ENCODE data around the gene RCAN1.

RCAN1 gene

DNA sequence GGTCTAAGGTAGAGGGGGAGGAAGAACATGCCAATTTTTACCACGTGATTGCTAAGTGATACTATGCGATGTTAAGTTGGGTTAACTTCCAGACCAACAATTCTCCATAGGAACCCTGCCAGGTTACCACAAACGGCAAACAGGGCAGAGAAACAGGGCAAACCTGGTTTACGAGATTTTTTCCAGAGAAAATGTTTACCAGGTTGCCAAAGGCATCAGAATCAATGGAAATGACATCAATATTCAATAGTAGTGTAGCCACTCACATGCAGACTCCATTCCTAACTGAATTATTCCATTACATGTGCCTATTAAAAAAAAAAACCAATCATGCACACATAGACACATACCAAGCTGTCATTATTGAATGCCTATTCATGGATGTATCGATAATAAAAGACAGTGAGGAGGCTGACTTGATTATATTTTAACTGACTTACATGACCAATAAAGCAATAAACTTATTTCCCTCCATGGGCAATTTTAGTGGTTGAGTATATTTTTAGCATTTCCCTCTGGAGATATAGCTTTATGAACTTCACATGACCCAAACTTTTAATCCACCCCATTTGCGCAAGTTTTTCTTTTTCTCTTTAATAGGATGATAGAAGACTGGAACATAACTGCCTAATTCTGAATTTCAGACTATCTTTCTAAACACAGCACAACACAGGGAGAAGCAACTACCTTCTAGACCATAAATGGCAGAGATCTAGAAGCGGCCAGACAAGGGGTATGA, 62.4 kb downstream of the RCAN1 start:
- TF ChIP-seq, protein P1, sequence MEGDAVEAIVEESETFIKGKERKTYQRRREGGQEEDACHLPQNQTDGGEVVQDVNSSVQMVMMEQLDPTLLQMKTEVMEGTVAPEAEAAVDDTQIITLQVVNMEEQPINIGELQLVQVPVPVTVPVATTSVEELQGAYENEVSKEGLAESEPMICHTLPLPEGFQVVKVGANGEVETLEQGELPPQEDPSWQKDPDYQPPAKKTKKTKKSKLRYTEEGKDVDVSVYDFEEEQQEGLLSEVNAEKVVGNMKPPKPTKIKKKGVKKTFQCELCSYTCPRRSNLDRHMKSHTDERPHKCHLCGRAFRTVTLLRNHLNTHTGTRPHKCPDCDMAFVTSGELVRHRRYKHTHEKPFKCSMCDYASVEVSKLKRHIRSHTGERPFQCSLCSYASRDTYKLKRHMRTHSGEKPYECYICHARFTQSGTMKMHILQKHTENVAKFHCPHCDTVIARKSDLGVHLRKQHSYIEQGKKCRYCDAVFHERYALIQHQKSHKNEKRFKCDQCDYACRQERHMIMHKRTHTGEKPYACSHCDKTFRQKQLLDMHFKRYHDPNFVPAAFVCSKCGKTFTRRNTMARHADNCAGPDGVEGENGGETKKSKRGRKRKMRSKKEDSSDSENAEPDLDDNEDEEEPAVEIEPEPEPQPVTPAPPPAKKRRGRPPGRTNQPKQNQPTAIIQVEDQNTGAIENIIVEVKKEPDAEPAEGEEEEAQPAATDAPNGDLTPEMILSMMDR (conservative IDR thresholded peaks at IDR 0.05; ENCODE audit: low read depth, low read length), result no peak
- peak overlapping the region; percentile 1 for H3K4me3 ChIP-seq (ENCODE audit: low read length)
- DNase-seq (ENCODE audit: low read depth), result no peak

DNA sequence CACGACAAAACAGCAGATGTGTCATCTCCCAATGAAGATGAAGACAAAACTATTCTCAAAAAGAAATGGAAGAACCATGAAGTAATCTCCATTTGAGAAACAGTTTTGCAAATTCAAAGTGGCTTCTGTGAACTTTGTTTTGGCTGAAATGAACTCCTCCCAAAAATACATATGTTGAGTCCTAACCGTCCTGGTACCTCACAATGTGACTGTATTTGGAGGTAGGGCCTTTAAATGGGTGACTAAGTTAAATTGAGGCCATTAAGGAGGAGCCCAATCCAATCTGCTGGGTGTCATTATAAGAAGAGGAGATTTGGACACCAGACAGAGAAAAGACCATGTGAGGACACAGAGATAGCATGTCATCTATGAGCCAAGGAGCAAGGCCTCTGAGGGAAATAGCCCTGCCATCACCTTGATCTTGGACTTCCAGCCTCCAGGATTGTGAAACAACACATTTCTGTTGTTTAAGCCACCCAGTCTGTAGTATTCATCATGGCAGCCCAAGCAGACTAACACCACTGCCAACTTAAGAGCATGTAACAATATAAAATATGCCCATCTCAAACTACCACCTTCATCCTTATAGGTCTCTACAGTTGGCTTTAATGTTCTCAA, 64.6 kb downstream of the RCAN1 start:
- DNase-seq (ENCODE audit: low read depth), result no peak
- H3K4me3 ChIP-seq (ENCODE audit: low read length), result no peak overlapping the region
- TF ChIP-seq, protein P1 (conservative IDR thresholded peaks at IDR 0.05; ENCODE audit: low read depth, low read length), result no peak

DNA sequence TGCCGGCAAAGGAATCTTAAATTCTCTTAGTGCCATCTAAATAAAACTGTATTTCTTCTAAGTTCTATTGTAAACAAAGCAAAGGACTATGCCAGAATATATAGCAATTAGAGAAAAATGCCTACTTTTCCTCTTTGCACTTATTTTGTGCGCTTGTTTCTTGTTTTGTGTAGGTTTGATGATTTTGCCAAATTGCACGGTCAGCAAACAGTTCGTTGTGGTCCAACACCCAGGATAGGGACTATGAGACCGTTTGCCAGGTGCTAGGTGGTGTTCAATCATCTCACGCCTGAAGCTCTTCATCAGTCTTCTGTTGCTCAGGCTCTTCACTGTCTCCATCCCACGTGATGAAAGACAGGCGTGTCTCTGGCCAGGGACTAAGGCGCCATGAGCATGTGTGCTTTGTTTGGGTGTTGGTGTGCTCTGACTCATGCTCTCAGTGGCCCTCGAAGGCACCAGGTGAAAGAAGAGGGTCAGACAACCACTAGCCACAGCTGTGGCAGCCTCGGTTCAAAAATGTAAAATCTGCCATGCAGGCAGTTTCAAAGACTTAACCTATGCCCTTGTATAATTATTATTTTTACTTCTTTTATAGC, 66.0 kb downstream of the RCAN1 start:
- TF ChIP-seq, protein P1 (conservative IDR thresholded peaks at IDR 0.05; ENCODE audit: low read depth, low read length), result no peak
- DNase-seq (ENCODE audit: low read depth), result no peak
- no peak overlapping the region for H3K4me3 ChIP-seq (ENCODE audit: low read length)

DNA sequence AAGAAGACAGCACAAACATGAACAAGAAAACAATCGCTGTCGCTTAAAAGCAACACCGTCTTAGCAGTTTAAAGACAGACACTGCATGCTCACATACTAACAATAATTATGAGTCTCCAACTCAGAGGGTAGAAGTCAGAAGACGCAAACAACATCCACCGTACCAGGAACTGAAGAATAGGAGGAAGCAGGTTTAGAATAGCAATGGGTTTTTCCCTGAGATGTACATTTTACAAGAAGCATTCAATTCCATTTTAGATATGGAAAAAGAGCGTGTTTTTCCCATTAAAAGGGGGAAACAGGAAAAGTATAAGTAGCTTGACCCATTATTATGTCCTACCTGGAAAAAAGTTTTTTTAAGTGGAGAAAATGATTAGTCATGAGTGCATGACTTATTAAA, 68.4 kb downstream of the RCAN1 start:
- TF ChIP-seq, protein P1 (conservative IDR thresholded peaks at IDR 0.05; ENCODE audit: low read depth, low read length), result no peak
- H3K4me3 ChIP-seq (ENCODE audit: low read length), result no peak overlapping the region
- DNase-seq (ENCODE audit: low read depth), result no peak

DNA sequence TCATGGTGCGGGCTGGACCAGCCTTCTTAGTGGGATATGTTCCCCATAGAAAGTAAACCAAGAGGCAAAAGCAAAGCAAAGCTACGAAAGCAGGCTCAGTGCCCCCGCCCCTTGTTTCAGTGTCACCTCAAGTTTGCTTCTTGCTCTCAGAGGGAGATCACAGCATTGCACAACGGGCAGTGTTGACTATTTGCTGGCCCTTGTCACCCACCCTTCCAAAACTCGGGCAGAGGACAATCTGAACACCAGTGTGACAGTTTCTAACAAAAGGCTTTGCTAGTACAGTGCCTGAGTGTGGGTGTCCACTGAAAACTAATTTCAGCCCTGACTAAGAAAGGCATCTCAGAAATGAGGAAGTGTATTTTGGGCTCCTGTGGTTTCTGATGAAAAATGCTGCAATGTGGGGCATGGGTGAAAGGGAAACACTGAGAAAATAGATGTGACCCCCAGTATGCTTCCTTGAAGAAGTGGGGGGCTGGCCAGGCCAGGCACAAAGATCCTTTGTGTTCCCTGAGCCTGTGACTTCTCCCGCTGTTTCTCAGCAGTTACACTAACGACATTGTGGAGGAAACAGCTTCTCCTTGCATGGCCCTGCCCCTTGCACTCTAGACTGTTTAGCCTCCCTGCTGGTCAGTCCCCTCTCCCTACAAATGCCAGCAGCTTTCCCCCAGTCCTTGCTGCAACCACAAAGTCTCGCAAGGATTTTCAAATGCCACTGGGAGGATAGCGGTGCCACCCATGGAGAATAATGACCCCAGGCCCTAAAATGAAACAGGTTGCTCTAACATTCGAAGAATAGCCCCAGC, 69.6 kb downstream of the RCAN1 start:
- DNase-seq (ENCODE audit: low read depth), result no peak
- no peak overlapping the region for H3K4me3 ChIP-seq (ENCODE audit: low read length)

DNA sequence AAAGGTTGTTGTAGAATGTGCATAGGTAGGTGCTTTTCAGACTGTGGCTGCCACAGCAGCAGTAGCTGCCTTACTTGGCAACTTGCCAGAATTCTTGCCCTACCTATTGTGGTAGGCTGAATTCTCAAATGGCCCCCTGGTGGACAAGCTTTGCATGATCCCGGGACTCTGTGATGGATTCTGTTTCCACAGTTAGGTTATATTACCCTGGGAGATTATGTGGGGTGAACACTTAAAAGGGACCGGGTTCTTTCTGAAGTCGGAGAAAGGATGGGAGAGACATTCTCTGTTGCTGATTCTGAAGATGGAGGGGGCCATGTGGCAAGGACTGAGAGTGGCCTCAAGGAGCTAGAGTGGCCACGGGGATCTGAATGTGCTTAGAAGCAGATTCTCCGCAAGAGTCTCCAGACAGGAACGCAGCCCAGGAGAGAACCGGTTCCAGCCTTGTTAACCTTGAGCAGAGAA, 70.8 kb downstream of the RCAN1 start:
- DNase-seq (ENCODE audit: low read depth), result peak; percentile 75
- H3K4me3 ChIP-seq (ENCODE audit: low read length), result no peak overlapping the region
- TF ChIP-seq, protein P1 (conservative IDR thresholded peaks at IDR 0.05; ENCODE audit: low read depth, low read length), result peak; percentile 76

More for the DNA sequence above, 69.6 kb downstream of the RCAN1 start:
- TF ChIP-seq, protein P1 (conservative IDR thresholded peaks at IDR 0.05; ENCODE audit: low read depth, low read length), result no peak
